SK-N-SH treated with all-trans-retinoic acid at 6 μM for 48 hours (cell line): ENCODE results near the gene FILIP1.

Experiments
- ATAC-seq: fragments of 200-7000 bp; cut with Tn5 transposase; 3 replicates; pipeline ENCODE4 v1.9.1; 2020; ENCODE audit warnings: mild to moderate bottlenecking, moderate library complexity
- ARNTL ChIP-seq: fragments of 450-650 bp; formaldehyde crosslinking; IDR thresholded peaks from 2 replicates; pipeline ENCODE4 v1.5.0; 2020; ENCODE audit warnings: low read depth, mild to moderate bottlenecking, moderate library complexity, borderline replicate concordance
- BACH2 ChIP-seq: fragments of 250-450 bp; sonication (Bioruptor Pico); IDR thresholded peaks from 2 replicates; pipeline ENCODE4 v1.9.0; 2021; ENCODE audit warnings: mild to moderate bottlenecking, borderline replicate concordance
- CSDC2 ChIP-seq: fragments of 250-450 bp; sonication (Bioruptor Pico); IDR thresholded peaks from 2 replicates; pipeline ENCODE4 v1.5.0; 2020; ENCODE audit warnings: mild to moderate bottlenecking, moderate library complexity
- GLIS3 ChIP-seq: fragments of 250-450 bp; sonication (Bioruptor Pico); IDR thresholded peaks from 2 replicates; pipeline ENCODE4 v1.5.0; 2020; ENCODE audit warnings: mild to moderate bottlenecking, moderate library complexity
- ISL1 ChIP-seq: fragments of 250-450 bp; sonication (Bioruptor Pico); IDR thresholded peaks from 2 replicates; pipeline ENCODE4 v2.1.2; 2022; ENCODE audit warnings: mild to moderate bottlenecking, moderate library complexity
- OSR1 ChIP-seq: fragments of 250-450 bp; sonication (Bioruptor Pico); IDR thresholded peaks from 2 replicates; pipeline ENCODE4 v1.8.0; 2022; ENCODE audit warnings: moderate library complexity, mild to moderate bottlenecking, inconsistent platforms
- PPARA ChIP-seq: fragments of 250-450 bp; sonication (Bioruptor Pico); IDR thresholded peaks from 2 replicates; pipeline ENCODE4 v1.5.0; 2020; ENCODE audit warnings: mild to moderate bottlenecking, borderline replicate concordance
- SNAI2 ChIP-seq: fragments of 250-450 bp; sonication (Bioruptor Pico); IDR thresholded peaks from 2 replicates; pipeline ENCODE4 v1.5.0; 2020; ENCODE audit warnings: mild to moderate bottlenecking, moderate library complexity
- TCF4 ChIP-seq: fragments of 250-450 bp; sonication (Bioruptor Pico); IDR thresholded peaks from 2 replicates; pipeline ENCODE4 v1.8.0; 2021; ENCODE audit warnings: mild to moderate bottlenecking, moderate library complexity, borderline replicate concordance
- TOX ChIP-seq: fragments of 250-450 bp; sonication (Bioruptor Pico); IDR thresholded peaks from 2 replicates; pipeline ENCODE4 v1.8.0; 2021; ENCODE audit warnings: mild to moderate bottlenecking, moderate library complexity, borderline replicate concordance
- ZC3H10 ChIP-seq: fragments of 250-450 bp; sonication (Bioruptor Pico); IDR thresholded peaks from 2 replicates; pipeline ENCODE4 v1.5.1; 2021; ENCODE audit warnings: mild to moderate bottlenecking, moderate library complexity
- ZFP3 ChIP-seq: fragments of 250-450 bp; sonication (Bioruptor Pico); IDR thresholded peaks from 2 replicates; pipeline ENCODE4 v1.5.0; 2020; ENCODE audit warnings: mild to moderate bottlenecking, moderate library complexity
- ZFP30 ChIP-seq: fragments of 450-650 bp; formaldehyde crosslinking; IDR thresholded peaks from 2 replicates; pipeline ENCODE4 v1.5.0; 2022; ENCODE audit warnings: mild to moderate bottlenecking, moderate library complexity
- ZNF565 ChIP-seq: fragments of 450-650 bp; formaldehyde crosslinking; conservative IDR thresholded peaks from 2 replicates; pipeline ENCODE4 v1.5.0; 2020; ENCODE audit warnings: low read depth, mild to moderate bottlenecking, moderate library complexity
- ZNF70 ChIP-seq: fragments of 450-650 bp; formaldehyde crosslinking; IDR thresholded peaks from 2 replicates; pipeline ENCODE4 v1.5.0; 2020; ENCODE audit warnings: mild to moderate bottlenecking, moderate library complexity
- ZNF8 ChIP-seq: fragments of 450-650 bp; formaldehyde crosslinking; IDR thresholded peaks from 2 replicates; pipeline ENCODE4 v1.5.0; 2020; ENCODE audit warnings: mild to moderate bottlenecking, moderate library complexity
- TF ChIP-seq, protein P1 (sequence below): fragments of 250-450 bp; sonication (Bioruptor Pico); IDR thresholded peaks from 2 replicates; pipeline ENCODE4 v1.8.0; 2020; ENCODE audit warnings: mild to moderate bottlenecking, moderate library complexity, borderline replicate concordance
- TF ChIP-seq, protein P2 (sequence below): fragments of 250-450 bp; sonication (Bioruptor Pico); IDR thresholded peaks from 2 replicates; pipeline ENCODE4 v1.8.0; 2021; ENCODE audit warnings: low read depth, mild to moderate bottlenecking, moderate library complexity, borderline replicate concordance
- TF ChIP-seq, protein P3 (sequence below): fragments of 250-450 bp; sonication (Bioruptor Pico); IDR thresholded peaks from 2 replicates; pipeline ENCODE4 v1.5.1; 2020; ENCODE audit warnings: low read depth, mild to moderate bottlenecking, moderate library complexity
- TF ChIP-seq, protein P4 (sequence below): fragments of 250-450 bp; sonication (Bioruptor Pico); IDR thresholded peaks from 2 replicates; pipeline ENCODE4 v1.5.1; 2021; ENCODE audit warnings: mild to moderate bottlenecking, moderate library complexity
- TF ChIP-seq, protein P5 (sequence below): fragments of 250-450 bp; sonication (Bioruptor Pico); IDR thresholded peaks from 2 replicates; pipeline ENCODE4 v1.5.0; 2020; ENCODE audit warnings: mild to moderate bottlenecking, moderate library complexity

The FILIP1 gene

DNA sequence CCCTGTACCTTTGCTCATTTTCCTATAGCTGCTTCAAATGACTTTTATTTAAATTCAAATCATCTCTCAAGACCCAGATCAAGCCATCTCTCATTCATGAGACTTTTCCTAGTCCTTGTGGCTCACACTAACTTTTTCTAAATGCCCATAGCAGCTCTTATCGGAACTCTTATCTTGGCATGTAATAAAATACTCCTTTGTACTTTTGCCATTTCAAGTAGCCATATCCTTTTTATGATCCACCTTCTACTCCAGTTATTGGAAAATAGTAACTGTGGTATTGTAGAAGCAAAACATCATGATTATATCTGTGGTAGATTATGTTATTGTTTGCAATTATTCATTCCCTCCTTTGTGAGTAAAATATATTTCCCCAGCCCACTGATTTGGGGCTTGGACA lies 37.6 kb upstream of the FILIP1 start:
- ATAC-seq = no peak
- TF ChIP-seq, protein P1, sequence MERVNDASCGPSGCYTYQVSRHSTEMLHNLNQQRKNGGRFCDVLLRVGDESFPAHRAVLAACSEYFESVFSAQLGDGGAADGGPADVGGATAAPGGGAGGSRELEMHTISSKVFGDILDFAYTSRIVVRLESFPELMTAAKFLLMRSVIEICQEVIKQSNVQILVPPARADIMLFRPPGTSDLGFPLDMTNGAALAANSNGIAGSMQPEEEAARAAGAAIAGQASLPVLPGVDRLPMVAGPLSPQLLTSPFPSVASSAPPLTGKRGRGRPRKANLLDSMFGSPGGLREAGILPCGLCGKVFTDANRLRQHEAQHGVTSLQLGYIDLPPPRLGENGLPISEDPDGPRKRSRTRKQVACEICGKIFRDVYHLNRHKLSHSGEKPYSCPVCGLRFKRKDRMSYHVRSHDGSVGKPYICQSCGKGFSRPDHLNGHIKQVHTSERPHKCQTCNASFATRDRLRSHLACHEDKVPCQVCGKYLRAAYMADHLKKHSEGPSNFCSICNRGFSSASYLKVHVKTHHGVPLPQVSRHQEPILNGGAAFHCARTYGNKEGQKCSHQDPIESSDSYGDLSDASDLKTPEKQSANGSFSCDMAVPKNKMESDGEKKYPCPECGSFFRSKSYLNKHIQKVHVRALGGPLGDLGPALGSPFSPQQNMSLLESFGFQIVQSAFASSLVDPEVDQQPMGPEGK (CRISPR knock-in tag) = no peak
- no peak for TF ChIP-seq OSR1 (CRISPR knock-in tag)
- no peak for TF ChIP-seq ISL1 (CRISPR knock-in tag)
- no peak for TF ChIP-seq ZC3H10 (CRISPR knock-in tag)

DNA sequence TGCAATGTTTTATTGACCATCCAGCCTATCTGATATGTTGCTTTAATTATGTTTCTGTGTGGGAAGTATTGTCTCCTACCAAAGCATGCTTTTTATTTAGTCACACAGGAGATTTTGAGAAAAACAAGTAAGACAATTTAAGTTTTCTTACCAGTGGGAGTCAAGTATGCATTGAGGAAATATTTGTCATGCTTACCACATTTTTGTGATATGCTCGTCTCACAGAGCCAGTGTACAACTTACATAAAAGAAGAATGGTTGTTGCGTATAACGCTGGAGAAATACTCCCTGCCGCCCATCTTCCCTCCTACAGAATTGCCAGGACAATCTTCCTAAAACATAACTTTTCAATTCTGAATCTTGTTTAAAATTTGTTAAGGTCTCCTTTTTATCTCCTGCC lies 37.1 kb upstream of the FILIP1 start:
- no peak for TF ChIP-seq ISL1 (CRISPR knock-in tag)
- TF ChIP-seq ZNF8 (CRISPR knock-in tag) = no peak
- TF ChIP-seq CSDC2 (CRISPR knock-in tag) = no peak
- TF ChIP-seq, protein P2, sequence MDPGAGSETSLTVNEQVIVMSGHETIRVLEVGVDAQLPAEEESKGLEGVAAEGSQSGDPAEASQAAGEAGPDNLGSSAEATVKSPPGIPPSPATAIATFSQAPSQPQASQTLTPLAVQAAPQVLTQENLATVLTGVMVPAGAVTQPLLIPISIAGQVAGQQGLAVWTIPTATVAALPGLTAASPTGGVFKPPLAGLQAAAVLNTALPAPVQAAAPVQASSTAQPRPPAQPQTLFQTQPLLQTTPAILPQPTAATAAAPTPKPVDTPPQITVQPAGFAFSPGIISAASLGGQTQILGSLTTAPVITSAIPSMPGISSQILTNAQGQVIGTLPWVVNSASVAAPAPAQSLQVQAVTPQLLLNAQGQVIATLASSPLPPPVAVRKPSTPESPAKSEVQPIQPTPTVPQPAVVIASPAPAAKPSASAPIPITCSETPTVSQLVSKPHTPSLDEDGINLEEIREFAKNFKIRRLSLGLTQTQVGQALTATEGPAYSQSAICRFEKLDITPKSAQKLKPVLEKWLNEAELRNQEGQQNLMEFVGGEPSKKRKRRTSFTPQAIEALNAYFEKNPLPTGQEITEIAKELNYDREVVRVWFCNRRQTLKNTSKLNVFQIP = no peak
- TF ChIP-seq, protein P3, sequence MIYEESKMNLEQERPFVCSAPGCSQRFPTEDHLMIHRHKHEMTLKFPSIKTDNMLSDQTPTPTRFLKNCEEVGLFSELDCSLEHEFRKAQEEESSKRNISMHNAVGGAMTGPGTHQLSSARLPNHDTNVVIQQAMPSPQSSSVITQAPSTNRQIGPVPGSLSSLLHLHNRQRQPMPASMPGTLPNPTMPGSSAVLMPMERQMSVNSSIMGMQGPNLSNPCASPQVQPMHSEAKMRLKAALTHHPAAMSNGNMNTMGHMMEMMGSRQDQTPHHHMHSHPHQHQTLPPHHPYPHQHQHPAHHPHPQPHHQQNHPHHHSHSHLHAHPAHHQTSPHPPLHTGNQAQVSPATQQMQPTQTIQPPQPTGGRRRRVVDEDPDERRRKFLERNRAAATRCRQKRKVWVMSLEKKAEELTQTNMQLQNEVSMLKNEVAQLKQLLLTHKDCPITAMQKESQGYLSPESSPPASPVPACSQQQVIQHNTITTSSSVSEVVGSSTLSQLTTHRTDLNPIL (CRISPR knock-in tag) = no peak
- no peak for TF ChIP-seq OSR1 (CRISPR knock-in tag)
- no peak for TF ChIP-seq GLIS3 (CRISPR knock-in tag)
- TF ChIP-seq BACH2 = no peak
- TF ChIP-seq TOX (CRISPR knock-in tag) = no peak
- TF ChIP-seq ZFP3 (CRISPR knock-in tag) = no peak
- TF ChIP-seq ZC3H10 (CRISPR knock-in tag) = no peak
- no peak for TF ChIP-seq ZNF70 (CRISPR knock-in tag)
- TF ChIP-seq, protein P4, sequence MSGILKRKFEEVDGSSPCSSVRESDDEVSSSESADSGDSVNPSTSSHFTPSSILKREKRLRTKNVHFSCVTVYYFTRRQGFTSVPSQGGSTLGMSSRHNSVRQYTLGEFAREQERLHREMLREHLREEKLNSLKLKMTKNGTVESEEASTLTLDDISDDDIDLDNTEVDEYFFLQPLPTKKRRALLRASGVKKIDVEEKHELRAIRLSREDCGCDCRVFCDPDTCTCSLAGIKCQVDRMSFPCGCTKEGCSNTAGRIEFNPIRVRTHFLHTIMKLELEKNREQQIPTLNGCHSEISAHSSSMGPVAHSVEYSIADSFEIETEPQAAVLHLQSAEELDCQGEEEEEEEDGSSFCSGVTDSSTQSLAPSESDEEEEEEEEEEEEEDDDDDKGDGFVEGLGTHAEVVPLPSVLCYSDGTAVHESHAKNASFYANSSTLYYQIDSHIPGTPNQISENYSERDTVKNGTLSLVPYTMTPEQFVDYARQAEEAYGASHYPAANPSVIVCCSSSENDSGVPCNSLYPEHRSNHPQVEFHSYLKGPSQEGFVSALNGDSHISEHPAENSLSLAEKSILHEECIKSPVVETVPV = no peak
- no peak for TF ChIP-seq ARNTL (CRISPR knock-in tag)
- no peak for TF ChIP-seq TCF4 (CRISPR knock-in tag)
- TF ChIP-seq, protein P5, sequence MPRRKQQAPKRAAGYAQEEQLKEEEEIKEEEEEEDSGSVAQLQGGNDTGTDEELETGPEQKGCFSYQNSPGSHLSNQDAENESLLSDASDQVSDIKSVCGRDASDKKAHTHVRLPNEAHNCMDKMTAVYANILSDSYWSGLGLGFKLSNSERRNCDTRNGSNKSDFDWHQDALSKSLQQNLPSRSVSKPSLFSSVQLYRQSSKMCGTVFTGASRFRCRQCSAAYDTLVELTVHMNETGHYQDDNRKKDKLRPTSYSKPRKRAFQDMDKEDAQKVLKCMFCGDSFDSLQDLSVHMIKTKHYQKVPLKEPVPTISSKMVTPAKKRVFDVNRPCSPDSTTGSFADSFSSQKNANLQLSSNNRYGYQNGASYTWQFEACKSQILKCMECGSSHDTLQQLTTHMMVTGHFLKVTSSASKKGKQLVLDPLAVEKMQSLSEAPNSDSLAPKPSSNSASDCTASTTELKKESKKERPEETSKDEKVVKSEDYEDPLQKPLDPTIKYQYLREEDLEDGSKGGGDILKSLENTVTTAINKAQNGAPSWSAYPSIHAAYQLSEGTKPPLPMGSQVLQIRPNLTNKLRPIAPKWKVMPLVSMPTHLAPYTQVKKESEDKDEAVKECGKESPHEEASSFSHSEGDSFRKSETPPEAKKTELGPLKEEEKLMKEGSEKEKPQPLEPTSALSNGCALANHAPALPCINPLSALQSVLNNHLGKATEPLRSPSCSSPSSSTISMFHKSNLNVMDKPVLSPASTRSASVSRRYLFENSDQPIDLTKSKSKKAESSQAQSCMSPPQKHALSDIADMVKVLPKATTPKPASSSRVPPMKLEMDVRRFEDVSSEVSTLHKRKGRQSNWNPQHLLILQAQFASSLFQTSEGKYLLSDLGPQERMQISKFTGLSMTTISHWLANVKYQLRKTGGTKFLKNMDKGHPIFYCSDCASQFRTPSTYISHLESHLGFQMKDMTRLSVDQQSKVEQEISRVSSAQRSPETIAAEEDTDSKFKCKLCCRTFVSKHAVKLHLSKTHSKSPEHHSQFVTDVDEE (CRISPR knock-in tag) = no peak
- no peak for TF ChIP-seq ZNF565 (CRISPR knock-in tag)
- TF ChIP-seq ZFP30 (CRISPR knock-in tag) = no peak
- no peak for ATAC-seq

DNA sequence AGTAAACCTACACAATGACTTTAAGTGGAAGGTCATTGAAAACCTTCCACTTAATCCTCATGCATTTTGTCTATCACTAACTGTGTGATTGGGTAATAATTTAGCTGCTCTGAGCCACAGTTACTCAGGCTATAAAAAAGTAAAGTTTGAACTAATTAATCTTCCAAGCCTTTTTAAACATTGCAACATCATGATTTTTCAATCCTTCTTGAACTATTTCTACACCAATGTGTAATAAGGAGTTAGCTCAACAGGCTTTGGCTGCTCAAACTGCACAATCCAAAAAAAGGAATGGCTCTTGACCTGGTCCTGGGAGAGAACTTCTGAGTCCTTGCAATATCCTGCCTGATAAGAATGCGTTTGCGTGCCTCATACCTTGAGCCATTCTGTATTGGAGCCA lies 34.8 kb upstream of the FILIP1 start:
- no peak for TF ChIP-seq ZNF8 (CRISPR knock-in tag)
- TF ChIP-seq SNAI2 = no peak
- TF ChIP-seq PPARA (CRISPR knock-in tag) = no peak
- no peak for TF ChIP-seq ZNF565 (CRISPR knock-in tag)
- TF ChIP-seq, all 23 proteins: peak for 0
- ATAC-seq = no peak
